Neural cell (in vitro differentiated cells): ENCODE data around the gene SPTLC2. TPM values are rescaled to one million over a fixed set of nuclear protein-coding genes. Genes with fewer than 3 reads are reported as not detected.

Experiments used
- H2AFZ ChIP-seq: fragments of 200-600, 300-800 bp; sonication (generic), shearing (Covaris generic); 2 replicates; pipeline ENCODE4 v1.6.0; 2014; ENCODE audit warnings: low read depth, mild to moderate bottlenecking, antibody characterized with exemption, low read length, moderate library complexity
- H3F3A ChIP-seq: fragments of 200-600 bp; shearing (Covaris generic); 2 replicates; pipeline ENCODE4 v1.6.1; 2016; ENCODE audit warnings: mild to moderate bottlenecking, moderate library complexity, mixed read lengths, antibody characterized with exemption, low read length; ENCODE audit not compliant: insufficient read depth, poor library complexity, severe bottlenecking
- H3K27ac ChIP-seq: fragments of 200-600, 300-800 bp; sonication (generic), shearing (Covaris generic); 2 replicates; pipeline ENCODE4 v1.5.1; 2014; ENCODE audit warnings: mild to moderate bottlenecking, low read length, moderate library complexity
- H3K27me3 ChIP-seq: fragments of 300-800, 200-600 bp; sonication (generic), shearing (Covaris generic); 2 replicates; pipeline ENCODE4 v1.6.0; 2014; ENCODE audit warnings: mild to moderate bottlenecking, low read depth, low read length, moderate library complexity; ENCODE audit not compliant: insufficient read depth
- H3K36me3 ChIP-seq: fragments of 300-800, 200-600 bp; sonication (generic), shearing (Covaris generic); 2 replicates; pipeline ENCODE4 v1.5.1; 2014; ENCODE audit warnings: mild to moderate bottlenecking, antibody characterized with exemption, low read length, moderate library complexity; ENCODE audit not compliant: insufficient read depth
- H3K4me2 ChIP-seq: fragments of 300-800, 200-600 bp; sonication (generic), shearing (Covaris generic); 2 replicates; pipeline ENCODE4 v1.6.0; 2014; ENCODE audit warnings: mild to moderate bottlenecking, low read length
- H3K4me3 ChIP-seq: fragments of 300-800, 200-600 bp; sonication (generic), shearing (Covaris generic); 2 replicates; pipeline ENCODE4 v1.5.1; 2014; ENCODE audit warnings: mild to moderate bottlenecking, low read length, moderate library complexity
- H3K79me2 ChIP-seq: fragments of 200-600 bp; shearing (Covaris generic); replicated peaks from 2 replicates; pipeline ENCODE4 v1.6.0; 2014; ENCODE audit warnings: mild to moderate bottlenecking, low read length, moderate library complexity; ENCODE audit not compliant: insufficient read depth
- H3K9ac ChIP-seq: fragments of 300-800, 200-600 bp; sonication (generic), shearing (Covaris generic); 2 replicates; pipeline ENCODE4 v1.6.1; 2016; ENCODE audit warnings: mild to moderate bottlenecking, low read length, mixed read lengths
- H3K9me2 ChIP-seq: fragments of 200-600 bp; shearing (Covaris generic); 2 replicates; pipeline ENCODE4 v1.6.1; 2016; ENCODE audit warnings: mild to moderate bottlenecking, low read length, mixed read lengths; ENCODE audit not compliant: insufficient read depth
- H3K9me3 ChIP-seq: fragments of 200-600, 300-800 bp; sonication (generic), shearing (Covaris generic); 2 replicates; pipeline ENCODE4 v1.6.1; 2016; ENCODE audit warnings: mild to moderate bottlenecking, mixed run types, low read length, moderate library complexity, mixed read lengths
- H4K20me1 ChIP-seq: fragments of 200-600 bp; shearing (Covaris generic); 2 replicates; pipeline ENCODE4 v1.6.1; 2016; ENCODE audit warnings: mild to moderate bottlenecking, mixed run types; ENCODE audit not compliant: insufficient read depth
- EP300 ChIP-seq: fragments of 450-650 bp; conservative IDR thresholded peaks from 2 replicates; pipeline ENCODE4 v1.6.1; 2014; ENCODE audit warnings: antibody characterized with exemption, mild to moderate bottlenecking, moderate library complexity; ENCODE audit not compliant: poor library complexity, severe bottlenecking
- EZH2 ChIP-seq: fragments of 200-600, 300-800 bp; shearing (Covaris generic), sonication (generic); IDR thresholded peaks from 2 replicates; pipeline ENCODE4 v1.6.1; 2014; ENCODE audit warnings: antibody characterized with exemption, low read length, borderline replicate concordance, mild to moderate bottlenecking; ENCODE audit not compliant: insufficient read depth, poor library complexity, severe bottlenecking
- MXI1 ChIP-seq: fragments of 450-650 bp; conservative IDR thresholded peaks from 2 replicates; pipeline ENCODE4 v1.6.1; 2014; ENCODE audit warnings: antibody characterized with exemption, mild to moderate bottlenecking; ENCODE audit not compliant: poor library complexity, severe bottlenecking
- POLR2AphosphoS5 ChIP-seq: IDR thresholded peaks from 2 replicates; pipeline ENCODE4 v1.6.1; 2012
- RAD21 ChIP-seq: fragments of 450-650 bp; conservative IDR thresholded peaks from 2 replicates; pipeline ENCODE4 v1.6.1; 2014; ENCODE audit warnings: antibody characterized with exemption, mild to moderate bottlenecking, moderate library complexity
- SMC3 ChIP-seq: fragments of 450-650 bp; conservative IDR thresholded peaks from 2 replicates; pipeline ENCODE4 v1.6.1; 2014; ENCODE audit warnings: antibody characterized with exemption, mild to moderate bottlenecking, moderate library complexity; ENCODE audit not compliant: poor library complexity
- TAF1 ChIP-seq: IDR thresholded peaks from 2 replicates; pipeline ENCODE4 v1.6.1; 2012; ENCODE audit warnings: low read depth
- polyA plus RNA-seq: library from polyadenylated mRNA; depleted of rRNA; stranded (reverse); fragments of >200 nt; gene quantifications from 2 replicates; pipeline ENCODE4 v1.2.3, GENCODE V29; 2014
- TF ChIP-seq, protein P1 (sequence below): fragments of 450-650 bp; IDR thresholded peaks from 2 replicates; pipeline ENCODE4 v1.5.1; 2014; ENCODE audit warnings: antibody characterized with exemption, mild to moderate bottlenecking, moderate library complexity; ENCODE audit not compliant: poor library complexity, severe bottlenecking
- TF ChIP-seq, protein P2 (sequence below): IDR thresholded peaks from 2 replicates; pipeline ENCODE4 v1.6.1; 2012; ENCODE audit warnings: borderline replicate concordance

Gene SPTLC2
- polyA plus RNA-seq, 1 donor from 2014 or later, result 15.1 TPM

DNA sequence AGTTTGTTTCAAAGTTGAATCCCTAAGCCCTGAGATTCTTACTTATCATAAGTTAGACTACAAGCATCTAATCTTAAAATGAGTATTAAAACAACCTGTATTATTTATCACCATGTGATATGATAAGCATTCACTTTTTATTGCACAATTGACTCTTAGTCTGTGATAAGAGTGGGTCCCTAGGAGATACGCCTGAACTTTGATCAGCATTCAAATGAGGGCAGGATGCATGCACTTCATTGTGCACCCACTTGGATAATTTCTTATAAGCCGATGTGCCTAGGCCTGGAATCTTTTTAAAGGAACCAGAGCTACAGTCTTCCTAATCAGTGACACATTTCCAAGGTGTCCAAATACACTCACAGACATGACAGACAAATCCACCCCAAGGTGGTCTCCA, 31.4 kb upstream of the SPTLC2 start:
- H3K79me2 ChIP-seq, result no peaks in the 10 kb centered on the region
- H3K27ac ChIP-seq, result no peak overlapping the region
- H2AFZ ChIP-seq, result no peak overlapping the region
- H3K9me3 ChIP-seq, result no peaks in the 10 kb centered on the region
- no peak overlapping the region for H3K9ac ChIP-seq
- no peaks in the 10 kb centered on the region for H3K9me2 ChIP-seq
- H4K20me1 ChIP-seq, result no peaks in the 10 kb centered on the region
- no peaks in the 10 kb centered on the region for H3K36me3 ChIP-seq
- no peaks in the 10 kb centered on the region for H3K27me3 ChIP-seq
- no peaks in the 10 kb centered on the region for H3F3A ChIP-seq
- H3K4me3 ChIP-seq, result no peak overlapping the region
- no peak for TF ChIP-seq EP300
- TF ChIP-seq, protein P1, sequence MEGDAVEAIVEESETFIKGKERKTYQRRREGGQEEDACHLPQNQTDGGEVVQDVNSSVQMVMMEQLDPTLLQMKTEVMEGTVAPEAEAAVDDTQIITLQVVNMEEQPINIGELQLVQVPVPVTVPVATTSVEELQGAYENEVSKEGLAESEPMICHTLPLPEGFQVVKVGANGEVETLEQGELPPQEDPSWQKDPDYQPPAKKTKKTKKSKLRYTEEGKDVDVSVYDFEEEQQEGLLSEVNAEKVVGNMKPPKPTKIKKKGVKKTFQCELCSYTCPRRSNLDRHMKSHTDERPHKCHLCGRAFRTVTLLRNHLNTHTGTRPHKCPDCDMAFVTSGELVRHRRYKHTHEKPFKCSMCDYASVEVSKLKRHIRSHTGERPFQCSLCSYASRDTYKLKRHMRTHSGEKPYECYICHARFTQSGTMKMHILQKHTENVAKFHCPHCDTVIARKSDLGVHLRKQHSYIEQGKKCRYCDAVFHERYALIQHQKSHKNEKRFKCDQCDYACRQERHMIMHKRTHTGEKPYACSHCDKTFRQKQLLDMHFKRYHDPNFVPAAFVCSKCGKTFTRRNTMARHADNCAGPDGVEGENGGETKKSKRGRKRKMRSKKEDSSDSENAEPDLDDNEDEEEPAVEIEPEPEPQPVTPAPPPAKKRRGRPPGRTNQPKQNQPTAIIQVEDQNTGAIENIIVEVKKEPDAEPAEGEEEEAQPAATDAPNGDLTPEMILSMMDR, result no peak
- TF ChIP-seq TAF1, result no peak
- TF ChIP-seq MXI1, result no peak
- no peak for TF ChIP-seq SMC3
- no peak for TF ChIP-seq RAD21
- TF ChIP-seq, protein P2, sequence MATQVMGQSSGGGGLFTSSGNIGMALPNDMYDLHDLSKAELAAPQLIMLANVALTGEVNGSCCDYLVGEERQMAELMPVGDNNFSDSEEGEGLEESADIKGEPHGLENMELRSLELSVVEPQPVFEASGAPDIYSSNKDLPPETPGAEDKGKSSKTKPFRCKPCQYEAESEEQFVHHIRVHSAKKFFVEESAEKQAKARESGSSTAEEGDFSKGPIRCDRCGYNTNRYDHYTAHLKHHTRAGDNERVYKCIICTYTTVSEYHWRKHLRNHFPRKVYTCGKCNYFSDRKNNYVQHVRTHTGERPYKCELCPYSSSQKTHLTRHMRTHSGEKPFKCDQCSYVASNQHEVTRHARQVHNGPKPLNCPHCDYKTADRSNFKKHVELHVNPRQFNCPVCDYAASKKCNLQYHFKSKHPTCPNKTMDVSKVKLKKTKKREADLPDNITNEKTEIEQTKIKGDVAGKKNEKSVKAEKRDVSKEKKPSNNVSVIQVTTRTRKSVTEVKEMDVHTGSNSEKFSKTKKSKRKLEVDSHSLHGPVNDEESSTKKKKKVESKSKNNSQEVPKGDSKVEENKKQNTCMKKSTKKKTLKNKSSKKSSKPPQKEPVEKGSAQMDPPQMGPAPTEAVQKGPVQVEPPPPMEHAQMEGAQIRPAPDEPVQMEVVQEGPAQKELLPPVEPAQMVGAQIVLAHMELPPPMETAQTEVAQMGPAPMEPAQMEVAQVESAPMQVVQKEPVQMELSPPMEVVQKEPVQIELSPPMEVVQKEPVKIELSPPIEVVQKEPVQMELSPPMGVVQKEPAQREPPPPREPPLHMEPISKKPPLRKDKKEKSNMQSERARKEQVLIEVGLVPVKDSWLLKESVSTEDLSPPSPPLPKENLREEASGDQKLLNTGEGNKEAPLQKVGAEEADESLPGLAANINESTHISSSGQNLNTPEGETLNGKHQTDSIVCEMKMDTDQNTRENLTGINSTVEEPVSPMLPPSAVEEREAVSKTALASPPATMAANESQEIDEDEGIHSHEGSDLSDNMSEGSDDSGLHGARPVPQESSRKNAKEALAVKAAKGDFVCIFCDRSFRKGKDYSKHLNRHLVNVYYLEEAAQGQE, result no peak
- no peak for TF ChIP-seq POLR2AphosphoS5
- TF ChIP-seq EZH2, result no peak
- no peak overlapping the region for H3K4me2 ChIP-seq

DNA sequence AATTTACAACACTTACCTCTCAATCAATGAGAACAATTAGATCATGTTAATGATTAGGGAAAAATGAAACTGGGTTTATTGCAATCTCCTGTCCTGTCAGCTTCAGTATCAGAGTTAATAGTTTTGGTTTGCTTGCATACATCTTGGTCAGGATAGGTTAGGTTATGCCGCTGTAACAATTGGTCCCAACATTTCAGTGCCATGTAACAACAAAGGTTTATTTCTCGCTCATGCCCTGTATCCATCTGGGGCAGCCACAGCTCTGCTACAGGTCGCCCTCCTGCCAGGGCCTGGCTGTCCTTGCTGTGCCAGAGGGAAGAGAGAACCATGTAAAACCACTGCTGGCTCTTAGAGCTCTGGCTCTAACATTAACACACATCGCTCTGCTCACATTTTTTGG, 30.5 kb upstream of the SPTLC2 start:
- Histone ChIP-seq H3K4me2 (no peak overlapping the region), H3K27ac (no peak overlapping the region), H3K9me3 (no peaks in the 10 kb centered on the region), H3K36me3 (no peaks in the 10 kb centered on the region), H3K79me2 (no peaks in the 10 kb centered on the region), H3K27me3 (no peaks in the 10 kb centered on the region), H3K4me3 (no peak overlapping the region), H2AFZ (no peak overlapping the region), H4K20me1 (no peaks in the 10 kb centered on the region), H3K9ac (no peak overlapping the region), H3K9me2 (no peaks in the 10 kb centered on the region), H3F3A (no peaks in the 10 kb centered on the region)
- no peak for TF ChIP-seq TAF1
- TF ChIP-seq SMC3, result no peak
